K562 (cell line): ENCODE results near the gene PRCC. TPM values are rescaled to one million over a fixed set of nuclear protein-coding genes. Genes with fewer than 3 reads are reported as not detected.

Experiments used
- ATAC-seq: fragments of 200-7000 bp; cut with Tn5 transposase; 3 replicates; pipeline ENCODE4 v1.9.1; 2020; ENCODE audit warnings: moderate library complexity
- BruUV-seq: library from RNA; stranded (reverse); fragments of 400-500 nt; replicated peaks from 2 replicates; lab custom pipeline; 2021; lab: Mats Ljungman, UMichigan
- CTCF ChIA-PET: fragments of 300-600 bp; formaldehyde crosslinking; extraction: SDS; loops from one replicate; lab custom pipeline; 2021; ENCODE audit warnings: low intra/inter-chr PET ratio; lab: Yijun Ruan, JAX
- POLR2A ChIA-PET: fragments of 300-600, 350-650 bp; sonication (Branson Sonifier 250); formaldehyde crosslinking; extraction: SDS; loops from one replicate; lab custom pipeline; 2021; ENCODE audit warnings: antibody characterized with exemption, inconsistent platforms; lab: Yijun Ruan, JAX
- DNase-seq, 4 experiments: peaks; one replicate each; pipeline versions ENCODE4 v3.0.0 to v3.0.0-alpha.2; 2011 to 2018; ENCODE audit warnings: low spot score in 3 of 4, mixed read lengths in 3 of 4; ENCODE audit errors: extremely low read depth in 1 of 4
- FAIRE-seq: peaks from 2 replicates; lab custom pipeline; 2011; peaks lifted over from hg19 to GRCh38; lab: Jason Lieb, UNC
- H2AFZ ChIP-seq: 2 replicates; pipeline ENCODE4 v1.6.0; 2011; ENCODE audit warnings: low read depth, low read length, control low read depth, inconsistent platforms
- H3K27ac ChIP-seq: fragments of 200-600 bp; 3 replicates; pipeline ENCODE4 v1.8.0; 2011; ENCODE audit warnings: low read depth, mild to moderate bottlenecking, control low read depth, inconsistent platforms, low read length, moderate library complexity, mixed read lengths; ENCODE audit errors: extremely low read depth
- H3K27me3 ChIP-seq, 2 experiments: fragments of 300-600 bp in 1 of 2; 2 replicates in 1 of 2; 3 replicates in 1 of 2; pipeline versions ENCODE4 v1.6.0 to v1.8.0; 2011; ENCODE audit warnings: inconsistent platforms in 2 of 2, low read length in 2 of 2, mild to moderate bottlenecking in 1 of 2, mixed read lengths in 1 of 2, moderate library complexity in 1 of 2; ENCODE audit not compliant: control insufficient read depth in 2 of 2, insufficient read depth in 2 of 2
- H3K36me3 ChIP-seq: fragments of 300-600 bp; 3 replicates; pipeline ENCODE4 v1.8.0; 2011; ENCODE audit warnings: mild to moderate bottlenecking, low read length, inconsistent platforms; ENCODE audit not compliant: control insufficient read depth, insufficient read depth
- H3K4me1 ChIP-seq, 2 experiments: fragments of 200-600 bp in 1 of 2; replicated peaks in 1 of 2; 2 replicates in 1 of 2; 3 replicates in 1 of 2; pipeline versions ENCODE4 v1.5.1 to v1.8.0; 2011; ENCODE audit warnings: inconsistent platforms in 2 of 2, low read length in 2 of 2, mild to moderate bottlenecking in 1 of 2, mixed read lengths in 1 of 2, moderate library complexity in 1 of 2; ENCODE audit not compliant: control insufficient read depth in 2 of 2, insufficient read depth in 2 of 2
- H3K4me2 ChIP-seq: 2 replicates; pipeline ENCODE4 v1.6.1; 2011; ENCODE audit warnings: low read length, control low read depth, inconsistent platforms, mixed read lengths; ENCODE audit not compliant: insufficient read depth
- H3K4me3 ChIP-seq: fragments of 200-600 bp; sonication (generic), shearing (Covaris generic); 2 replicates; pipeline ENCODE4 v1.5.1; 2016; ENCODE audit warnings: control low read depth, inconsistent platforms
- H3K79me2 ChIP-seq: fragments of 200-600 bp; 3 replicates; pipeline ENCODE4 v1.8.0; 2011; ENCODE audit warnings: low read length, inconsistent platforms; ENCODE audit not compliant: control insufficient read depth, insufficient read depth
- H3K9ac ChIP-seq, 2 experiments: 2 replicates each; pipeline versions ENCODE4 v1.6.0 to v1.6.1; 2011; ENCODE audit warnings: low read depth in 2 of 2, low read length in 2 of 2, control low read depth in 1 of 2, inconsistent platforms in 1 of 2, mild to moderate bottlenecking in 1 of 2, mixed read lengths in 1 of 2; ENCODE audit not compliant: insufficient read depth in 1 of 2
- H3K9me1 ChIP-seq: one replicate; pipeline ENCODE4 v1.6.0; 2011; ENCODE audit warnings: inconsistent platforms, mild to moderate bottlenecking, low read length, moderate library complexity; ENCODE audit not compliant: control insufficient read depth, insufficient read depth
- H3K9me3 ChIP-seq: replicated peaks from 2 replicates; pipeline ENCODE4 v1.5.1; 2011; ENCODE audit warnings: low read depth, low read length, inconsistent platforms; ENCODE audit not compliant: control insufficient read depth, insufficient read depth
- H4K20me1 ChIP-seq: replicated peaks from 2 replicates; pipeline ENCODE4 v1.6.1; 2011; ENCODE audit warnings: low read length, inconsistent platforms, mixed read lengths; ENCODE audit not compliant: control insufficient read depth, insufficient read depth
- HNRNPL ChIP-seq: fragments of 200-400 bp; formaldehyde crosslinking; IDR thresholded peaks from 2 replicates; pipeline ENCODE4 v1.6.1; 2017; ENCODE audit warnings: low read depth, mild to moderate bottlenecking, low read length
- HSF4 ChIP-seq: fragments of 250-450 bp; sonication (Bioruptor Pico); IDR thresholded peaks from 2 replicates; pipeline ENCODE4 v2.1.2; 2022; ENCODE audit warnings: mild to moderate bottlenecking, moderate library complexity, borderline replicate concordance
- IRF2 ChIP-seq: sonication (generic); formaldehyde crosslinking; IDR thresholded peaks from 2 replicates; pipeline ENCODE4 v1.8.1; 2022; ENCODE audit warnings: mild to moderate bottlenecking, missing genetic modification reagents
- NFIC ChIP-seq: fragments of 450-650 bp; IDR thresholded peaks from 2 replicates; pipeline ENCODE4 v1.6.1; 2017; ENCODE audit warnings: mild to moderate bottlenecking, inconsistent platforms
- SIN3B ChIP-seq: fragments of 450-650 bp; IDR thresholded peaks from 2 replicates; pipeline ENCODE4 v1.6.1; 2017; ENCODE audit warnings: low read depth, mild to moderate bottlenecking, moderate library complexity
- ZNF197 ChIP-seq: fragments of 200-800 bp; sonication (Bioruptor generic); IDR thresholded peaks from 2 replicates; pipeline ENCODE4 v1.6.1; 2016; ENCODE audit warnings: low read depth, missing genetic modification characterization, missing compliant biosample characterization
- WGBS: fragments of 100-300 bp; shearing (Covaris generic); methylation state at CpG from one replicate; pipeline ENCODE4 v1.1.6; 2016; ENCODE audit warnings: low coverage, mixed read lengths; ENCODE audit not compliant: insufficient coverage; ENCODE audit errors: missing lambda C conversion rate; 5-methylcytosine and 5-hydroxymethylcytosine counted together
- in situ Hi-C: fragments of 300-500 bp; cut with MboI; formaldehyde crosslinking; loops from 4 replicates; pipeline ENCODE4 v1.15.0; 2018; ENCODE audit warnings: inconsistent platforms, mixed read lengths
- intact Hi-C: fragments of 100-400 bp; cut with micrococcal nuclease; formaldehyde crosslinking; loops from 2 replicates; pipeline ENCODE4 v1.14.2; 2022
- polyA plus RNA-seq, 8 experiments: library from polyadenylated mRNA; depleted of rRNA in 4 of 8; stranded (reverse) in 5 of 8; unstranded in 3 of 8; fragments of >200 nt; fragmentation: Nextera tagmentation in 2 of 8; fragmentation: Illumina TruSeq in 1 of 8; extraction: Ambion mirVana in 2 of 8; extraction: Trizol in 1 of 8; gene quantifications; 2 replicates each; pipeline versions ENCODE4 v1.2.1 to v1.2.3, GENCODE V29; 2011 to 2014; ENCODE audit warnings: inconsistent platforms in 1 of 8, missing spikeins in 1 of 8
- total RNA-seq, 7 experiments: library from RNA; depleted of rRNA in 6 of 7; stranded (reverse); fragments of >200 nt in 6 of 7; fragmentation: Illumina TruSeq in 2 of 7; extraction: Trizol in 2 of 7; gene quantifications; 2 replicates each; pipeline versions ENCODE4 v1.2.1 to v1.2.3, GENCODE V29; 2011 to 2021; ENCODE audit warnings: low replicate concordance in 1 of 7
- TF ChIP-seq, protein P1 (sequence below): fragments of 250-450 bp; sonication (Bioruptor Pico); IDR thresholded peaks from 2 replicates; pipeline ENCODE4 v1.6.1; 2021; ENCODE audit warnings: mild to moderate bottlenecking
- TF ChIP-seq, protein P2 (sequence below), 2 experiments: fragments of 450-650 bp in 1 of 2; sonication (generic) in 1 of 2; formaldehyde crosslinking in 1 of 2; IDR thresholded peaks in 1 of 2; conservative IDR thresholded peaks in 1 of 2; 2 replicates each; pipeline versions ENCODE4 v1.6.1 to v1.8.1; 2016 to 2023; ENCODE audit warnings: mild to moderate bottlenecking in 2 of 2, moderate library complexity in 2 of 2, inconsistent platforms in 1 of 2, missing genetic modification reagents in 1 of 2

Gene PRCC
- total and polyA plus RNA-seq, 9 of the 15 experiments (the other 6 are each of a cell fraction or from before 2014, with no cell fraction given) = 23.9 to 201 (median 41.1) TPM

DNA sequence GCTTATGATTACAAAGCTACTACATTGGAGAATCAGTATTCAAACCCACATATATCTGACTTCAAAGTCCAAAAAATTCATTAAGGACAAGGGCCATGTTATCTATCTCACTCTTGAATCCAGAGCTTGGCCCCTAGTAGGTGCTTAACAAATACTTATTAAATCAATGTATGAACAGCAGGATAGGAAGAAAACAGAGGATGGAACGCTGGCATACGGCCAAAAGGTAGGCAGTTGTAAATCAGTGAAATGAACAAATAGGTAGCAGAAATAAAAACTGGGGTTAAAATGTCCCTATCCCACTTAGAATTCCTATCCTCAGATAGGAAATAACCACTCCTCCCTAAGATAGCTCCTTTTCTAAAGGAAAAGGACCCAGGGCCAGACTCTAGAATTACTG, 28.4 kb upstream of the PRCC start:
- TF ChIP-seq HSF4 (CRISPR knock-in tag) (no peak), IRF2 (no peak), ZNF197 (CRISPR knock-in tag) (no peak), NFIC (peak; percentile 72), HNRNPL (no peak), SIN3B (no peak)
- TF ChIP-seq, protein P1, sequence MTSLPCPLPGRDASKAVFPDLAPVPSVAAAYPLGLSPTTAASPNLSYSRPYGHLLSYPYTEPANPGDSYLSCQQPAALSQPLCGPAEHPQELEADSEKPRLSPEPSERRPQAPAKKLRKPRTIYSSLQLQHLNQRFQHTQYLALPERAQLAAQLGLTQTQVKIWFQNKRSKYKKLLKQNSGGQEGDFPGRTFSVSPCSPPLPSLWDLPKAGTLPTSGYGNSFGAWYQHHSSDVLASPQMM (CRISPR knock-in tag) = no peak
- TF ChIP-seq, protein P2, sequence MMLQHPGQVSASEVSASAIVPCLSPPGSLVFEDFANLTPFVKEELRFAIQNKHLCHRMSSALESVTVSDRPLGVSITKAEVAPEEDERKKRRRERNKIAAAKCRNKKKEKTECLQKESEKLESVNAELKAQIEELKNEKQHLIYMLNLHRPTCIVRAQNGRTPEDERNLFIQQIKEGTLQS (IDR thresholded peaks at IDR 0.05) = no peak
- TF ChIP-seq, protein P2 (CRISPR knock-in tag; conservative IDR thresholded peaks at IDR 0.05) = no peak
- DNase-seq (no peak), ATAC-seq (no peak), FAIRE-seq (peak; percentile 23)
- POLR2A ChIA-PET = interaction anchor here (0.6 to 1.6 kb wide), 3 partner anchors 10 to 28 kb away, joined by 4 to 8 read pairs (median 5); partner anchors contain the start of genes ISG20L2, METTL25B and PRCC
- Histone ChIP-seq H2AFZ (no peak overlapping the region), H3K79me2 (peaks cover 26% of the 10 kb centered on the region), H3K4me1 (peaks cover 12 to 18% of the 10 kb centered on the region in 2 experiments), H3K27me3 (no peaks in the 10 kb centered on the region), H3K9me3 (no peaks in the 10 kb centered on the region), H3K36me3 (peaks cover 70% of the 10 kb centered on the region; the same call in 2 of the 3 replicates), H4K20me1 (no peaks in the 10 kb centered on the region), H3K9ac (no peak overlapping the region; a peak in 1 of 4 replicates), H3K4me2 (no peak overlapping the region), H3K4me3 (no peak overlapping the region), H3K9me1 (no peaks in the 10 kb centered on the region), H3K27ac (no peak overlapping the region)
- WGBS = 97% methylated on average over 2 of the region's 2 CpGs
- intact Hi-C loops (no loop called here), in situ Hi-C loops (loop anchor here (25.0 kb wide), 1 partner anchor 1427 kb away; the partner anchor contains the start of genes FDPS, PKLR and RUSC1)
- CTCF ChIA-PET = no interaction called here
- BruUV-seq = no TSS peak
